ENCODE data around the gene SHQ1.
"Not testable (repeated sequence)": the region's sequence is repeated elsewhere in the genome, so short reads cannot be mapped to it uniquely, and the experiment has no call there.

SHQ1 gene

GRCh38 chr3:72750405-72750965 is 97.8 kb downstream of the SHQ1 start:
- FAIRE-seq, result no peak
- DNase-seq (ENCODE audit: low spot score), result no peak

- no peak for FAIRE-seq
- no peak for DNase-seq (ENCODE audit: low spot score)
These were observed 99.6 kb downstream of the SHQ1 start for GRCh38 chr3:72748659-72749058.

GRCh38 chr3:72746430-72747411 is 101.5 kb downstream of the SHQ1 start:
- FAIRE-seq, result no peak
- no peak for DNase-seq (ENCODE audit: low spot score)

GRCh38 chr3:72745146-72745999 is 102.9 kb downstream of the SHQ1 start:
- DNase-seq (ENCODE audit: low spot score) (peak; percentile 45), FAIRE-seq (peak; percentile 45)

- DNase-seq (ENCODE audit: low spot score), result no peak
These were observed 103.9 kb downstream of the SHQ1 start for GRCh38 chr3:72744330-72744729.

GRCh38 chr3:72739531-72740466 is 108.4 kb downstream of the SHQ1 start:
- FAIRE-seq (peak; percentile 90), DNase-seq (ENCODE audit: low spot score) (peak; percentile 74)

More at GRCh38 chr3:72744330-72744729, 103.9 kb downstream of the SHQ1 start:
- FAIRE-seq, result no peak

- DNase-seq (ENCODE audit: low spot score) (no peak), FAIRE-seq (no peak)
These were observed 109.3 kb downstream of the SHQ1 start for GRCh38 chr3:72738752-72739530.

- FAIRE-seq; DNase-seq (ENCODE audit: low spot score): not testable (repeated sequence)
These were observed 113.2 kb downstream of the SHQ1 start for GRCh38 chr3:72735072-72735471.

- DNase-seq (ENCODE audit: low spot score), result no peak
- FAIRE-seq, result no peak
These were observed 114.6 kb downstream of the SHQ1 start for GRCh38 chr3:72733676-72734075.

- not testable (repeated sequence) for FAIRE-seq; DNase-seq (ENCODE audit: low spot score)
These were observed 115.4 kb downstream of the SHQ1 start for GRCh38 chr3:72732666-72733345.

GRCh38 chr3:72728958-72729467 is 119.2 kb downstream of the SHQ1 start:
- DNase-seq (ENCODE audit: low spot score), result no peak

GRCh38 chr3:72728329-72728889 is 119.8 kb downstream of the SHQ1 start:
- FAIRE-seq, result no peak
- no peak for DNase-seq (ENCODE audit: low spot score)

More at GRCh38 chr3:72728958-72729467, 119.2 kb downstream of the SHQ1 start:
- FAIRE-seq, result no peak

GRCh38 chr3:72727726-72728125 is 120.5 kb downstream of the SHQ1 start:
- FAIRE-seq (no peak), DNase-seq (ENCODE audit: low spot score) (no peak)

- FAIRE-seq (no peak), DNase-seq (ENCODE audit: low spot score) (no peak)
These were observed 121.1 kb downstream of the SHQ1 start for GRCh38 chr3:72727172-72727571.

GRCh38 chr3:72725229-72725628 is 123.0 kb downstream of the SHQ1 start:
- DNase-seq (ENCODE audit: low spot score) (no peak), FAIRE-seq (no peak)

GRCh38 chr3:72724070-72724469 is 124.2 kb downstream of the SHQ1 start:
- FAIRE-seq, result no peak
- DNase-seq (ENCODE audit: low spot score), result peak; percentile 11

- FAIRE-seq (no peak), DNase-seq (ENCODE audit: low spot score) (peak; percentile 44)
These were observed 125.1 kb downstream of the SHQ1 start for GRCh38 chr3:72722930-72723726.

All from RCC 7860 (cell line).